ENCODE data around the gene LRRC74B.
"Not testable (repeated sequence)": the region's sequence is repeated elsewhere in the genome, so short reads cannot be mapped to it uniquely, and the experiment has no call there.

LRRC74B gene

DNA sequence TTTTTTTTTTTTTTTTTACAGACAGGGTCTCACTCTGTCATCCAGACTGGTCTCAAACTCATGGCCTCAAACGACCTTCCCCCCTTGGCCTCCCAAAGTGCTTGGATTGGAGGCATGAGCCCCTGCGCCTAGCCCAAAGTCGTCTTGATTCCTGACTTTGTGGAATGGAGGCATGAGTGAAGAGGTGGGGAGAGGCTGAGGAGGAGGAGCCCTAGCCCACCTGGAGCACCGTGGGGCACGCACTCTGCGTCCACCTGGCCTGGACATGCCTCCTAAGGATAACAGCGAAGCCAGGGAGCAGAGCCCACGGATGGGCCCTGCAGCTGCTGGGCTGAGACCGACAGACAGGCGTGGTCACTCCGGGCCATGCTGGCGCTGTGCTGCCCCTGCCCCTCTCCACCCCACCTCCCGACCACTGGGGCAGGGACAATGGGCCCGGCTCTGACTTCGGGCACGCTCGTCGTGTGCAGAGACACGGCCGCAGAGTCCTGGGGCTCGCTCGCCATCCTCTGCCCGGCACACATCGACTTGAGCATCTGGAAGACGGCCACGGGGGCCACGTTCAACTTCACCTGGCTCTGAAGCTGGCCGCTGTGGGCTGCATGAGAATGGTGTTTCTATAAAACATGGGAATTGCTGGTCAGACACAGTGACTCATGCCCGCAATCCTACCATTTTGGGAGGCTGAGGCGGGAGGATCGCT is 34.8 kb downstream of the LRRC74B start:
- no peak for DNase-seq

DNA sequence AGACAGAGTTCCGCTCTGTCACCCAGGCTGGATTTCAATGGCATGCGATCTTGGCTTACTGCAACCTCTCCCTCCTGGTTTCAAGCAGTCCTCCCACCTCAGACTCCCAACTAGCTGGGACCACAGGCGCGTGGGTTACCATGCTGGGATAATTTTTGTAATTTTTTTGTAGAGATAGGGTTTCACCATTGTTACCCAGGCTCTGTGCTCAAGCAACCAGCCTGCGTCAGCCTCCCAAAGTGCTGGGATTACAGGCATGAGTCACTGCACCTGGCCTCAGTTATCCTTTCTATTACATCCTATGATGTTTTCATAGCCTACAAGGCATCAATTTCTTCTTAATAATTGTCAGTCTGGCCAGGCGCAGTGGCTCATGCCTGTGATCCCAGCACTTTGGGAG is 36.5 kb downstream of the LRRC74B start:
- DNase-seq = no peak

DNA sequence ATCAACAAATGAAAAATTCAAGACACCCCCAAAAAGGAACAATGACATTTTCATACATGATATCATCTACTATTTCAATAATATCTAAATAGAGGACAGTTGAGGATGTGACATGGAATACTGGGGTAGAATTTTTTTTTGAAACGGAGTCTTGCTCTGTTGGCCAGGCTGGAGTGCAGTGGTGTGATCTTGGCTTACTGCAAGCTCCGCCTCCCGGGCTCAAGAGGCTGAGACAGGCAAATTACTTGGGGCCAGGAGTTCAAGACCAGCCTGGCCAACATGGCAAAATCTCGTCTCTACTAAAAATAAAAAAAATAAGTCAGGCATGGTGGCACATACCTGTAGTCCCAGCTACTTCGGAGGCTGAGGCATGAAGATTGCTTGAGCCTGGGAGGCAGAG is 41.4 kb downstream of the LRRC74B start:
- DNase-seq = no peak

DNA sequence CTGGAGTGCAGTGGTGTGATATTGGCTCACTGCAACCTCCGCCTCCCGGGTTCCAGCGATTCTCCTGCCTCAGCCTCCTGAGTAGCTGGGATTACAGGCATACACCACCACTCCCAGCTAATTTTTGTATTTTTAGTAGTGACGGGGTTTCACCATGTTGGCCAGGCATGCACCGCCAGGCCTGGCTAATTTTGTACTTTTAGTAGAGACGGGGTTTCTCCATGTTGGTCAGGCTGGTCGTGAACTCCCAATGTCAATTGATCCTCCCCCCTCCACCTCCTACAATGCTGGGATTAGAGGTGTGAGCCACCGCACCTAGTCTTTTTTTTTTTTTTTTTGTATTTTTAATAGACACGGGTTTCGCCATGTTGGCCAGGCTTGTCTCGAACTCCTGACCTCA is 42.2 kb downstream of the LRRC74B start:
- not testable (repeated sequence) for DNase-seq

DNA sequence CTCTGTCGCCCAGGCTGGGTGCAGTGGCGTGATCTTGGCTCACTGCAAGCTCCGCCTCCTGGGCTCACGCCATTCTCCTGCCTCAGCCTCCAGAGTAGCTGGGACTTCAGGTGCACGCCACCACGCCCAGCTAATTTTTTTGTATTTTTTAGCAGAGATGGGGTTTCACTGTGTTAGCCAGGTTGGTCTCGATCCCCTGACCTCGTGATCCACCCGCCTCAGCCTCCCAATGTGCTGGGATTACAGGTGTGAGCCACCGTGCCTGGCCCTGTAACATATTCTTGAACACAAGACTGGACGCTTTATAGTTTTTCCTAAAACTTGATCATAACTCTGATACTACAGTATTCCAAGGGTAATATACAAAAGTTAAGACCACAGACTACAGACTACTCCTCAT is 45.5 kb downstream of the LRRC74B start:
- DNase-seq = not testable (repeated sequence)

DNA sequence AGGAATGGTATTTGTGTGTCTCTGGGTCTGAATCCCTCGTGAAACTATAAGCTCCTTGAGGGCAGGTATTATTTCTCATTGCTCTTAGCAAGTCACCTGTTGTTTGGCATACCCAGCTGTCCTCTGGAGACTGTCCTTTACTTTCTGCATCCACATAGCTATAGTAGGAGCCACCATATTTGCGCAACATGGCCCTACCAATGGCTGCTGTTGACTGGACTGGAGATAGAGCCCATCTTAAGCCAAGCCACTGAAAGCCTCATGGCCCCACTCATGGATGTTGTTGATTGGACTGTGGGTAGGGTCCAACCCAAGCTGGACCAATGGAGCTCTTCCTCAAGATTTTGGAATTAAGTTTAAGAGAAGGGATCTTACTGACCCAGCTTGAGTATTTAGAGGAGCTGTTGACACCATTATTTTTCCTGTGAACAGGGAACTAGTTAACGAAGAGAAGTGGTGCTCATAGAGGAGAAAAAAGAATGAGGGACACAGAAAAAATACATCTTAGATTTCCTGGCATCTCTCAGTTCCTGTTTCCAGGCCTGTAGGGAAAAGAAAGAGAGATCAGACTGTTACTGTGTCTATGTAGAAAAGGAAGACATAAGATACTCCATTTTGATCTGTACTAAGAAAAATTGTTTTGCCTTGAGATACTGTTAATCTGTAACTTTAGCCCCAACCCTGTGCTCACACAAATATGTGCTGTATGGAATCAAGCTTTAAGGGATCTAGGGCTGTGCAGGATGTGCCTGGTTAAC is 47.2 kb downstream of the LRRC74B start:
- no peak for DNase-seq

DNA sequence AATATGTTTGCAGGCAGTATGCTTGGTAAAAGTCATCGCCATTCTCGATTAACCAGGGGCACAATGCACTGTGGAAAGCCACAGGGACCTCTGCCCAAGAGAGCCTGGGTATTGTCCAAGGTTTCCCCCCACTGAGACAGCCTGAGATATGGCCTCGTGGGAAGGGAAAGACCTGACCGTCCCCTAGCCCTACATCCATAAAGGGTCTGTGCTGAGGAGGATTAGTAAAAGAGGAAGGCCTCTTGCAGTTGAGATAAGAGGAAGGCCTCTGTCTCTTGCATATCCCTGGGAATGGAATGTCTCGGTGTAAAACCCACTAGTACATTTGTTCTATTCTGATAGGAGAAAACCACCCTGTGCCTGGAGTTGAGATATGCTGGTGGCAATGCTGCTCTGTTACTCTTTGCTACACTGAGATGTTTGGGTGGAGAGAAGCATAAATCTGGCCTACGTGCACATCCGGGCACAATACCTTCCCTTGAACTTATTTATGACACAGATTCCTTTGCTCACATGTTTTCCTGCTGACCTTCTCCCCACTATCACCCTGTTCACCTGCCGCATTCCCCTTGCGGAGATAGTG is 47.9 kb downstream of the LRRC74B start:
- DNase-seq = not testable (repeated sequence)

DNA sequence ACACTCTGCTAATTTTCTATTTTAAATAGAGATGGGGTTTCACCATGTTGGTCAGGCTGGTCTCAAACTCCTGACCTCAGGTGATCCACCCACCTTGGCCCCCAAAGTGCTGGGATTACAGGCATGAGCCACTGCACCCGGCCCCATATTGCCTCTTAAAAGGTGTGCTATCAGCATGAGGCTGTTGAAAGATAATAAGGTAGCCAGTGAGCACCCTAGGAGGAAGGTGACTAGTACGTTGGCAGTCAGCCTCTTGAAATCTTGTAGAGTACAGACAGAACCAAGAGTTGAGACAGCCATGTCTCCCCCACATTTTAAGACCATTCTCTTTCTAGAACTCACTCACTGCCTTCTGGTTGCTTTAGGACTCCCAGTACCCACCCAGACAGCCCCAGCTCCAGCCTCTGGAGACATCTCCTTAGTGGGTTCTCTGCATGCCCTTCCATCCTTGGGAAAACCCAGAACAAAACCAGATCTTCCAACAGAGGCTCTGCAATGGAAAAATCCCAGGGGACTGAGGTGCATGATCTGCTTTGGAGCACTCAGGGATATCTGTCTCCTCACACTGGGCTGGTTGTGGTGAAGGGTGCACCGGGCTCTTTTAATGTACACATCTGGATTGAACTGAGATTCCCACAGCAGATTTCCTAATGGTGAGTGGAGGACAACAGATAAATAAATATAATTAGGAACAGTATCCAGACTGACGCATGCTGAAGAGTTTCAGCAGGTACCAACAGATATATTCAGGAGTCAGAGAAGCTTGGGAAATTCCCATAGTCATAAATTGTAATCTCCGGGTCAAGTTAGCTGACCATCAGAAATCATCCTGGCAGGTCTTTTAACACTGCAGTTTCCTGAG is 49.4 kb downstream of the LRRC74B start:
- DNase-seq = no peak

DNA sequence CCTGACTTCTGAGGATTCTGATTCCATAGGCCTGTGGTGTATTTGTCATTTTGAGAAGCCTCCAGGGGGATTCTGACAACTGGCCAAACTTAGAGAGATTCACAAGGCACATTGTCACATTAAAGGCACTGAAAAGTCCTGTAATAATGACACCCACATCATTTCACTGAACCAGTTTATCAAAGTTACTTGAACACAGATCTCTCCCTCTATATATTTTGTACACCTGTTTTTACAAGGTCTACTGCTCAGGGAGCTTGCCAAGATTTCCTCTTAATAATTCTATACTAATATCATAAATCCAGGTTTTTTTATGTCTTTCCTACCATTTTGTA is 50.0 kb downstream of the LRRC74B start:
- DNase-seq = no peak

DNA sequence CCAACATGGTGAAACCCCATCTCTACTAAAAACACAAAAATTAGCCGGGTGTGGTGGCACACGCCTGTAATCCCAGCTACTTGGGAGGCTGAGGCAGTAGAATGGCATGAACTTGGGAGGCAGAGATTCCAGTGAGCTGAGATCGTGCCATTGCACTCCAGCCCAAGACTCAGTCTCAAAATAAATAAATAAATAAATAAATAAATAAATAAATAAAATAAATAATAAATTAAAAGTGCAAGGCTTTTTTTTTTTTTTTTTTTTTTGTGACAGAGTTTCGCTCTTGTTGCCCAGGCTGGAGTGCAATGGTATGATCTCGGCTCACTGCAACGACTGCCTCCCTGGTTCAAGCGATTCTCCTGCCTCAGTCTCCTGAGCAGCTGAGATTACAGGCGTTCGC is 51.1 kb downstream of the LRRC74B start:
- not testable (repeated sequence) for DNase-seq

DNA sequence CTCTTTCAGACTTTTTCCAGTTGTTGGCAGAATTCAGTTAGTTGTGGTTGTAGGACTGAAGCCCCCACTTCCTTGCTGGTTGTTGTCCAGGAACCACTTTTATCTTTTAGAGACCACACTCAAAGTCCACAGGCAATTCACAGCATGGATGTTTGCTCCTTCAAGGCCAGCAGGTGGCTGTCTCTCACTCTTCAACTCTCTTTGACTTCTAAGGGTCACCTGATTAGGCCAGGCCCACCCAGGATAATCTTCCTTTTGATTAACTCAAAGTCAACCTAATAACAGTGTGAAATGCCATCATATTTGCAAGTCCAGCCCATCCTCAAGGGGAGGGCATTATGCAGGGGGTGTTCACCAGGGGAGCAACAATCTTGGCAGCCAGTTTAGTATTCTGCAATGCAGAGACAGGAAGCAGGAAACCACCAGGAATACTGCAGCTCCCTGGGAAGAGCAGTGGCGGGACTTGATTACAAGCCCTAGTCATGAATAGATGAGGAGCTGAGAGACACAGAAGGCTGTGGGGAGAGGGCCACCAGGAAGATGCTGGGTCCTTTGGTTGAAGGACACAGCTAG is 52.4 kb downstream of the LRRC74B start:
- no peak for DNase-seq

DNA sequence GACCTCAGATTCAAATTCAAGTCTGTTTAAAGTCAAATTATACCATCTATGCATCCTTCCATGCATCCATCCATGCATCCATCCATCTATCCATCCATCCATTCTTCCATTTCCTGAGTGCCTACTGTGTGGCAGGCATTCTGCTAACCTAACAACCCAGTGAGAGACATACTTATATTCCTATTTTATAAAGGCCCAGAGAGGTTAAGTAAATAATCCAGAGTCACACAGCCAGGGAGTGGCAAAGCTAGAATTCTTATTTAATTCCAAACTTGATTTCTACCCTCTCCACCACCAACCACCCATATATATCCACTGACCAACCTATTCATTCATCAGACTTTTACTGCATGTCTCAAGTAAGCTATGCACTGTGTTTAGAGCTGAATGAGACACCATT is 53.8 kb downstream of the LRRC74B start:
- DNase-seq = no peak

DNA sequence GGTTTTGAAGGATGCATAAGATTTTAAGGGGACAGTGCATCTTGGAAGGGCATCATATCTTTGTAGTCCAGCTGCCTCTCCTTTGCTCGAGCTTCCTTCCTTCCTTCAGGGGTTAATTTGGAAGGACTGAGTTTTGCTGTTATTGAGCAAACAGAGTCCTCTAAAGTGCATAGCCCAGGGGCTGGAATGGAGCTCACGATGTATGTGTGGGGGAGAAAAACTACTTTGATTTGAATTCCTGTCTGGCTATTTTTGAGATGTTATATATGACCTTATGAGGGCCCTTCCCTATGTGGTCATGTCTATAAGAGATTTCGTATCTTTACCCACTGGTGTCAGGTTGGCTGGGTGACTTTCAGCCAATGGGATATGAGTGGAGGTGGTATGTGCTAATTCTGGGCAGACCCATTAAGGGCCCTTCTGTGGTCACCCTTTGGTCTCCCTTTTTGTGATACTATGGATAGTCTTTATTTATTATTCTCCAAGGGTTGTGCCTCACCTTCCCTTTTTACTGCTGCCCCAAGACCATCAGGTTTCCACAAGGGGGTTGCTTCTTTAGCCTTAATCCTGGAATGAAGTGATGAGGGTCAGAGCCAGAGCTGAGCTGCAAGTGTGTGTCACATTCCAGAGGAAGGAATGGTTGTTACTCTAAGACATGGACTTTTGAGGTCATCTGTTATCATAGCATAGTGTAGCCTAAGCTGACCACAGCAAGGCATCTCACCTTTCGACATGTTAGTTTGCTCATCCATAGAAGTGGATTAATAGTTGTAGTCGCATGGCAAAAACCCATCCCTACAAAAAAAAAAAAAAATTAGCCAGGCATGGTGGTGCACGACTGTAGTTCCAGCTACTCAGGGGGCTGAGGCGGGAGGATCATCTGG is 54.6 kb downstream of the LRRC74B start:
- DNase-seq = no peak

DNA sequence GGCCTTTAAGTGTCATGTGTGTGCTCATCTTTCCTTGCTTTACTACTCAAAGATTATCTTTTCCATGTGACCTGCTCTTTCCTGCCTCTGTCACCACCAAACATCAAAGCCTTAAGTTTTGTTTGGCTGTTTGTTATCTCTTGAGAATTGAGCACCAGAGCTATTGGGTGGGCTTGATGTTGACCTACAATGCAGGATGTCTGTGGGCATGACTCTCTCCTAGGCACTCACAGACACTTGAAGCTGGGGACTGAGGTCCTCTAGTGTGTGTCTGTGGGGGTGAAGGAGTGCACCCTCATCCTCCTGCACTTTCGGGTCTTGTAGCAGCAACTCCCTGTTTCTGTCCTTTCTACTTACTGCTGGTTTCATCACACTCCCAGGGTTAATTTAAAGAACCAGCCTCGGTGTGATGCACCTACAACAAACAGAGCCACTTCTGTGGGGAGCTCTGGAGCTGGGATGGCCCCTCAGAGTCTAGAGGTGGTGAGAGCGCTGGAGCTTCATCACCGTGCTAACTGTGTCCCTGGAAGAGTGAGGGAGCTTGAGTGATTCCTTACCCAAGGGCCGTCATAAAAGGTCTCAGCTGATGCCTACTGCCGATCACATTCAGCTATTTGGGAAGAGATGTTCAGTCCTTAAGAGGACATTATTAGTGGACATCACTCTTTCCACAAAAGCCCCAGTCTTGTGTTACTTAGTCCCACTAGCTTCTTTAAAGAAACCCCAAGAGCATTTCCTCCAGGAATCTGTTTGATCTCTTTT is 56.3 kb downstream of the LRRC74B start:
- no peak for DNase-seq

DNA sequence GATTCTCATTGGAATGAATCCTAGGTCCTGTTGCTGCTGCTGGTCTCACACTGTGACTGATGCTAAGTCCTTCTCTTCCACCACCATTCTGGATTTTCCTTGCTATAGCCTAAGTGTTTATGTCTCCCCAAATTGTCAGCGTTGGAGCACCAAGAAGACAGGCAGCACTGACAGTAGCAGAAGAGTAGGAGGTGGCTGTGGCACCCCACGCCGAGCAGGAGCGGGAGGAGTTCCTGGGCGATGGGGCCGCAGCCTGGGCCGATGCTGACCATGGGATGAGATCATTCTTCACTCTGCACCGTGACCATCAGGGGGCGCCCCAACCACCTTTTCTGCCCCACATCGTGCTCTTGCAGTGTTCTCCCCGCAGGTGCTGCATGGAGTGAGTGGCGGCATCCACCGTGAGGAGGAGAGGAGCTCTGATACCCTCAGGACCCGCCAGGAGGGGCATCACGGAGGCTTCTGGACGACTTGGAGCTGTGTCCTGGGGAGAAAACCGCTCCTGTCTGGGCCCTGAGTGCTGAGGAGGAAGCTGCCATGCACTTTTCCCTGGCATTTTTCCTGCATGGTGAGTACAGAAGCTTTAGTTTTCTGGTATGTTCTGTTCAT is 57.0 kb downstream of the LRRC74B start:
- DNase-seq = peak; percentile 47 to 82

DNA sequence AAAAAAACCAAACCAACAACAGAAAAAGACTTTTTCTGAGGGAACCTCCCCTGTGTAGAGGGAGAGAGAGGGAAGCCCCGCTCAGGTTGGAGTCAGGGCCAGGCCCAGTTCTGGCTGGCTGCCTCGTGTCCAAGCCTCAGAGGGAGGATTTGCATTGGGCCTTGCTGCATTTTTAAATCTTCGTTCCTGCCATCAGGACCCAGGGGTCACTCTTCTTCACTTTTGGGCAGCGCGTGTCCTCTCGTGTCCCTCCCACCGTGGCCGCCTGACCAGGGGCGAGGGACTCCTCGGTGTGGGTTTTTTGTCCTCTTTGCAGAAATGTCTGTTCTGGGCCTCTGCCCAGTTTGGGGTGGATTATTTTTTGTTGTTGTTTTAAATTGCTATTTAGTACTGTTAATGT is 57.9 kb downstream of the LRRC74B start:
- DNase-seq = no peak

DNA sequence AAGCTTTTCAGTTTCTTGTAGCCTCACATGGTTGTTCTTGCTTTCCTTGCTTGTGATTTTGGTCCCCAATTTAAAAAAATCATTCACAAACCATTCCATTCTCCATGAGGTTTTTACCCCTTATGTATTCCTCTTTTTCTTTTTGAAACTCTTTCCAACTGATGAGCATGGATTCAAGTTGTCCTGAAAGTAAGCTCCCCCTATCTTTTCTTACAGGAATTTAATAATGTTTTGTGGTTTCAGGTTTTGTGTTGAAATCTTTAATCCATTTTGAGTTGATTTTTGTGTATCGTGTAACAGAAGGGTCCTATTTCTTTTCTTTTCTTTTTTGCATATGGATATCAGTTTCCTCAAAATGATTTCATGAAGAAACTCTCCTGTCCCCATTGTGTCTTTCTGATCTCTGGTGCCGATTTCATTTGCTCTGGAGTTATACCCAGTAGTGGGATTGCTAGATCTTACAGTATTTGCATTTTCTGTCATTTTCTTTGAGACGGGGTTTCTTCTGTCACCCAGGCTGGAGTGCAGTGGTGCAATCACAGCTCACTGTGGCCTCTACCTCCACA is 58.5 kb downstream of the LRRC74B start:
- no peak for DNase-seq

DNA sequence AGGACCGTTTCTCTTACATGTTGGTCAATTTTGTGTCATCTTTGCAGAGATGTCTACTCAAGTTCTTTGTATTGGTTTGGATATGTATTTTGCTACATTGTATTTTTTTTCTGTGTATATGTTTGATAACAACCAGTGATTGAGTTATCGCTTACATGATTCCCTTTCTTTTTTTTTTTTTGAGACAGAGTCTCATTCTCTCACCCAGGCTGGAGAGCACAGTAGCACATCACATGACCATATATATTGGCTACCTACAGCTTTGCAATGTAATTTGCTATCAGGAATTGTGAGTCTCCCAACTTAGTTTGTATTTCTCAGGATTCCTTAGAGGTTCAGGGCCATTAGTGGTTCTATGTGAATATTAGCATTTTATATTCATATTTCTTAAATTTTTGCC is 59.5 kb downstream of the LRRC74B start:
- no peak for DNase-seq

DNA sequence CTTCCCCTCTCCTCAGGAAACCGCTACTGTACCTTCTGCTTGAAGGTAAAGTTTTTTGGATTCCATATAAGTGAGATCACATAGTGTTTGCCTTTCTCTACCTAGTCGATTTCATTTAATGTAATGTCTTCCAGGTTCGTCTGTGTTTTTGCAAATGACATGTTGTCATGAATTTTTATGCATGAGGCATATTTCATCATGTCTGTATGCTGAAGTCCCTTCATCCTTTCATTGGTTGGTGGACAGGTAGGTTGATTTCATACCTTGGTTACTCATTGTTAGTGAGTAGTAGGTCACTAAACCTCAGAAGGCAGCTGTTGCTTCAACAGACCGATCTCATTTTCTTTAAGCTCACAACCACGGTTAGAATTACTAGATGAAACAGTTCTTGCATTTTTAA is 60.3 kb downstream of the LRRC74B start:
- no peak for DNase-seq

DNA sequence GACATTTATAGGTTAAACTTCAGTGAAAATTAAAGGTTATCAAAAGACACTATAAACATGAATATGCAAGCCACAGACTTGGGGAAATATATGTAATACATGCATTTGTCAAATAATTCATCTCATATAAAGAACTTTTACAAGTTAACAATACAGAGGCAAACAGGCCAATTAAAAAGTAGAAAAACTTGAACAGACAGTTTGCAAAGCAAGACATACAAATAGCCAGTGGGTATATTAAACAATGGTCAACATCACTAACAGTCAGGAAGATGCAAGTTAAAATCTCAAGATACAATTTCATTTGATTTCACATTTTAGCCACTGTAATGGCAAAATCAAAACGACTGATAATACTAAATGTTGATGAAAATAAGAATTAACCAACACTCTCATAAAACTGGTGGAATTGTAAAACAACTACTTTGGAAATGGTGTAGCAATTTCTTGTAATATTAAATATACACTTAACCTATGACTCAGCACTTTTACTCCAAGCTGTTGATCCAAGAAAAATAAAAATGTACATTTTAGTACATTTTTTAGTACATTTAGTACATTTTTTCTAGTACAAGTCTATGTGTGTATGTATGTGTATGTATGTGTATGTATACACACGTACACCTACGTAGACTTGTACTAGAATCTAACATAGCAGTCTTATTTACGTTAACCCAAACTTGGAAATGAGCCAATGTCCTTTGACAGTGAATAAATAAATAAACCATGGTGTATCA is 62.8 kb downstream of the LRRC74B start:
- DNase-seq = no peak
